Measurements from ENCODE around the gene TRPC1. TPM values are rescaled to one million over a fixed set of nuclear protein-coding genes. Genes with fewer than 3 reads are reported as not detected.
"Not testable (repeated sequence)": the region's sequence is repeated elsewhere in the genome, so short reads cannot be mapped to it uniquely, and the experiment has no call there.

Gene TRPC1
- total RNA-seq, 1 donor = 26.1 TPM

GRCh38 chr3:142746646-142747045 lies 22.8 kb downstream of the TRPC1 start:
- TF ChIP-seq CTCF (IDR thresholded peaks at IDR 0.05; ENCODE audit: insufficient read depth, low read length) = no peak
- no peak overlapping the region for H3K4me3 ChIP-seq (ENCODE audit: low read depth, low read length)
- DNase-seq (ENCODE audit: low read depth) = no peak

- DNase-seq (ENCODE audit: low read depth); H3K4me3 ChIP-seq (ENCODE audit: low read depth, low read length): not testable (repeated sequence)
These were observed 26.7 kb downstream of the TRPC1 start for GRCh38 chr3:142750531-142750930.

GRCh38 chr3:142752605-142753004 lies 28.8 kb downstream of the TRPC1 start:
- not testable (repeated sequence) for DNase-seq (ENCODE audit: low read depth); H3K4me3 ChIP-seq (ENCODE audit: low read depth, low read length)

GRCh38 chr3:142754494-142754893 lies 30.7 kb downstream of the TRPC1 start:
- no peak for DNase-seq (ENCODE audit: low read depth)
- no peak for TF ChIP-seq CTCF (IDR thresholded peaks at IDR 0.05; ENCODE audit: insufficient read depth, low read length)
- H3K4me3 ChIP-seq (ENCODE audit: low read depth, low read length) = no peak overlapping the region

GRCh38 chr3:142768338-142768737 lies 44.5 kb downstream of the TRPC1 start:
- H3K4me3 ChIP-seq (ENCODE audit: low read depth, low read length) = no peak overlapping the region
- no peak for TF ChIP-seq CTCF (IDR thresholded peaks at IDR 0.05; ENCODE audit: insufficient read depth, low read length)
- DNase-seq (ENCODE audit: low read depth) = no peak

- no peak overlapping the region for H3K4me3 ChIP-seq (ENCODE audit: low read depth, low read length)
- TF ChIP-seq CTCF (IDR thresholded peaks at IDR 0.05; ENCODE audit: insufficient read depth, low read length) = no peak
- no peak for DNase-seq (ENCODE audit: low read depth)
These were observed 54.1 kb downstream of the TRPC1 start for GRCh38 chr3:142777927-142778326.

GRCh38 chr3:142778541-142778940 lies 54.7 kb downstream of the TRPC1 start:
- no peak for TF ChIP-seq CTCF (IDR thresholded peaks at IDR 0.05; ENCODE audit: insufficient read depth, low read length)
- no peak for DNase-seq (ENCODE audit: low read depth)
- no peak overlapping the region for H3K4me3 ChIP-seq (ENCODE audit: low read depth, low read length)

- DNase-seq (ENCODE audit: low read depth) = peak; percentile 16
- no peak for TF ChIP-seq CTCF (IDR thresholded peaks at IDR 0.05; ENCODE audit: insufficient read depth, low read length)
- no peak overlapping the region for H3K4me3 ChIP-seq (ENCODE audit: low read depth, low read length)
These were observed 55.8 kb downstream of the TRPC1 start for GRCh38 chr3:142779591-142779990.
